IMR-90 (cell line): Measurements from ENCODE around the gene MYO7B. TPM values are rescaled to one million over a fixed set of nuclear protein-coding genes. Genes with fewer than 3 reads are reported as not detected.

Source experiments
- ATAC-seq: fragments of 200-7000 bp; cut with Tn5 transposase; 2 replicates; pipeline ENCODE4 v1.9.1; 2020; ENCODE audit warnings: low read depth, mild to moderate bottlenecking, moderate library complexity
- BruUV-seq: library from RNA; stranded (reverse); fragments of 400-500 nt; replicated peaks from 2 replicates; lab custom pipeline; 2021; lab: Mats Ljungman, UMichigan
- CTCF ChIA-PET: fragments of 300-600 bp; formaldehyde crosslinking; extraction: SDS; loops from one replicate; lab custom pipeline; 2021; ENCODE audit warnings: antibody characterized with exemption; lab: Yijun Ruan, JAX
- POLR2A ChIA-PET: fragments of 300-600 bp; sonication (Branson Sonifier 250); formaldehyde crosslinking; loops from one replicate; lab custom pipeline; 2022; ENCODE audit warnings: antibody characterized with exemption; ENCODE audit not compliant: unreplicated experiment; lab: Charles Lee
- DNase-seq: peaks from one replicate; pipeline ENCODE4 v3.0.0; 2013
- H2AFZ ChIP-seq: replicated peaks from 2 replicates; pipeline ENCODE3; 2013; ENCODE audit warnings: low read length, mild to moderate bottlenecking; ENCODE audit not compliant: poor library complexity
- H2AK5ac ChIP-seq: 2 replicates; pipeline ENCODE4 v1.6.1; 2013; ENCODE audit warnings: low read depth, low read length, inconsistent platforms
- H2AK9ac ChIP-seq: replicated peaks from 2 replicates; pipeline ENCODE3; 2013; ENCODE audit warnings: mild to moderate bottlenecking, low read depth, low read length, moderate library complexity; ENCODE audit not compliant: poor library complexity
- H2BK120ac ChIP-seq: 2 replicates; pipeline ENCODE4 v1.6.1; 2013; ENCODE audit warnings: low read depth, low read length, inconsistent platforms
- H2BK15ac ChIP-seq: 3 replicates; pipeline ENCODE4 v1.6.1; 2013; ENCODE audit warnings: low read depth, low read length, inconsistent platforms
- H2BK20ac ChIP-seq: 2 replicates; pipeline ENCODE4 v1.6.1; 2013; ENCODE audit warnings: low read depth, mild to moderate bottlenecking, inconsistent platforms, low read length, moderate library complexity
- H2BK5ac ChIP-seq: 2 replicates; pipeline ENCODE4 v1.6.1; 2013; ENCODE audit warnings: mild to moderate bottlenecking, low read depth, low read length, inconsistent platforms; ENCODE audit not compliant: poor library complexity, severe bottlenecking
- H3K14ac ChIP-seq: replicated peaks from 2 replicates; pipeline ENCODE4 v1.6.1; 2013; ENCODE audit warnings: low read depth, low read length, inconsistent platforms
- H3K18ac ChIP-seq: 2 replicates; pipeline ENCODE4 v1.6.1; 2013; ENCODE audit warnings: low read depth, low read length, control low read depth
- H3K23ac ChIP-seq: 2 replicates; pipeline ENCODE4 v1.6.1; 2013; ENCODE audit warnings: low read depth, low read length, inconsistent platforms
- H3K27ac ChIP-seq: 2 replicates; pipeline ENCODE4 v1.5.1; 2013; ENCODE audit warnings: mild to moderate bottlenecking, control low read depth, low read length; ENCODE audit not compliant: insufficient read depth
- H3K27me3 ChIP-seq: 2 replicates; pipeline ENCODE4 v1.6.1; 2013; ENCODE audit warnings: low read length; ENCODE audit not compliant: control insufficient read depth, insufficient read depth
- H3K36me3 ChIP-seq: 2 replicates; pipeline ENCODE4 v1.6.1; 2013; ENCODE audit warnings: low read length, mixed read lengths; ENCODE audit not compliant: control insufficient read depth, insufficient read depth
- H3K4ac ChIP-seq: 2 replicates; pipeline ENCODE4 v1.6.1; 2013; ENCODE audit warnings: low read depth, low read length, inconsistent platforms
- H3K4me1 ChIP-seq: 2 replicates; pipeline ENCODE4 v1.6.1; 2013; ENCODE audit warnings: low read length, mixed read lengths; ENCODE audit not compliant: control insufficient read depth, insufficient read depth
- H3K4me2 ChIP-seq: 2 replicates; pipeline ENCODE4 v1.6.1; 2013; ENCODE audit warnings: low read depth, mild to moderate bottlenecking, control low read depth, low read length, moderate library complexity
- H3K4me3 ChIP-seq: 2 replicates; pipeline ENCODE4 v1.5.1; 2013; ENCODE audit warnings: low read depth, mild to moderate bottlenecking, control low read depth, low read length, moderate library complexity; ENCODE audit not compliant: insufficient read depth
- H3K56ac ChIP-seq: 2 replicates; pipeline ENCODE4 v1.6.1; 2013; ENCODE audit warnings: low read length, inconsistent platforms; ENCODE audit not compliant: insufficient read depth; ENCODE audit errors: extremely low read depth
- H3K79me1 ChIP-seq, 2 experiments: 2 replicates each; pipeline ENCODE4 v1.6.1; 2013; ENCODE audit warnings: low read length in 2 of 2, inconsistent platforms in 1 of 2, low read depth in 1 of 2
- H3K9ac ChIP-seq: 2 replicates; pipeline ENCODE4 v1.6.1; 2013; ENCODE audit warnings: low read depth, low read length, control low read depth
- H3K9me1 ChIP-seq: 2 replicates; pipeline ENCODE4 v1.6.1; 2013; ENCODE audit warnings: low read length, inconsistent platforms; ENCODE audit not compliant: insufficient read depth
- H3K9me3 ChIP-seq: 2 replicates; pipeline ENCODE4 v1.6.1; 2013; ENCODE audit warnings: low read length; ENCODE audit not compliant: control insufficient read depth, insufficient read depth
- H4K20me1 ChIP-seq: 2 replicates; pipeline ENCODE4 v1.6.1; 2013; ENCODE audit warnings: low read length, inconsistent platforms; ENCODE audit not compliant: insufficient read depth
- H4K5ac ChIP-seq: 2 replicates; pipeline ENCODE4 v1.6.1; 2013; ENCODE audit warnings: mild to moderate bottlenecking, low read depth, low read length, control low read depth
- H4K8ac ChIP-seq, 2 experiments: 2 replicates each; pipeline ENCODE4 v1.6.1; 2013; ENCODE audit warnings: low read depth in 2 of 2, low read length in 2 of 2, control low read depth in 1 of 2, inconsistent platforms in 1 of 2
- H4K91ac ChIP-seq: 2 replicates; pipeline ENCODE4 v1.6.1; 2013; ENCODE audit warnings: low read depth, low read length, inconsistent platforms; ENCODE audit not compliant: insufficient read depth
- BHLHE40 ChIP-seq: fragments of 150-350 bp; IDR thresholded peaks from 2 replicates; pipeline ENCODE4 v1.6.1; 2016; ENCODE audit warnings: mild to moderate bottlenecking, low read depth, low read length
- CEBPB ChIP-seq: IDR thresholded peaks from 2 replicates; pipeline ENCODE4 v1.6.1; 2012; ENCODE audit warnings: low read depth, low read length, improper control_type of control experiment
- CHD1 ChIP-seq: IDR thresholded peaks from 2 replicates; pipeline ENCODE4 v1.6.1; 2012; ENCODE audit warnings: low read depth, low read length, improper control_type of control experiment
- FOS ChIP-seq: fragments of 150-350 bp; IDR thresholded peaks from 2 replicates; pipeline ENCODE4 v1.6.1; 2016; ENCODE audit warnings: low read depth, low read length
- MAFK ChIP-seq: IDR thresholded peaks from 2 replicates; pipeline ENCODE4 v1.6.1; 2012; ENCODE audit warnings: low read depth, low read length, improper control_type of control experiment
- MAZ ChIP-seq: IDR thresholded peaks from 2 replicates; pipeline ENCODE4 v1.6.1; 2012; ENCODE audit warnings: low read depth, mild to moderate bottlenecking, low read length, improper control_type of control experiment, moderate library complexity, borderline replicate concordance
- MXI1 ChIP-seq: IDR thresholded peaks from 2 replicates; pipeline ENCODE4 v1.6.1; 2012; ENCODE audit warnings: low read depth, mild to moderate bottlenecking, low read length, moderate library complexity, borderline replicate concordance
- NFE2L2 ChIP-seq: fragments of 150-350 bp; IDR thresholded peaks from 2 replicates; pipeline ENCODE4 v1.6.1; 2016; ENCODE audit warnings: low read depth, mild to moderate bottlenecking, low read length
- POLR2A ChIP-seq: IDR thresholded peaks from 2 replicates; pipeline ENCODE4 v1.6.1; 2012; ENCODE audit warnings: mild to moderate bottlenecking, low read depth, low read length
- RAD21 ChIP-seq: IDR thresholded peaks from 2 replicates; pipeline ENCODE4 v1.6.1; 2012; ENCODE audit warnings: low read length, improper control_type of control experiment
- RCOR1 ChIP-seq: IDR thresholded peaks from 2 replicates; pipeline ENCODE4 v1.6.1; 2012; ENCODE audit warnings: mild to moderate bottlenecking, low read length, improper control_type of control experiment; ENCODE audit not compliant: insufficient replicate concordance
- RFX5 ChIP-seq: IDR thresholded peaks from 2 replicates; pipeline ENCODE4 v1.8.0; 2012; ENCODE audit warnings: low read depth, mild to moderate bottlenecking, low read length, moderate library complexity
- SMC3 ChIP-seq: fragments of 150-350 bp; IDR thresholded peaks from 2 replicates; pipeline ENCODE4 v1.6.1; 2016; ENCODE audit warnings: low read depth, mild to moderate bottlenecking, antibody characterized with exemption, low read length, moderate library complexity
- WGBS, 2 experiments: methylation state at CpG; one replicate each; pipeline versions ENCODE4 v1.1.5 to v1.1.7; 2013; ENCODE audit warnings: missing lambda C conversion rate in 2 of 2; ENCODE audit not compliant: insufficient read length in 1 of 2; ENCODE audit errors: extremely low coverage in 2 of 2; 5-methylcytosine and 5-hydroxymethylcytosine counted together
- dilution Hi-C: fragments of 300-500 bp; cut with HindIII; formaldehyde crosslinking; loops from one replicate; pipeline ENCODE4 v1.14.3; 2018; ENCODE audit warnings: low sequenced_read_pairs; ENCODE audit not compliant: unreplicated experiment
- in situ Hi-C: fragments of 300-500 bp; cut with MboI; formaldehyde crosslinking; loops from 3 replicates; pipeline ENCODE4 v1.14.3; 2019; ENCODE audit warnings: low sequenced_read_pairs, inconsistent platforms, mixed read lengths
- intact Hi-C: fragments of 100-400 bp; cut with micrococcal nuclease; formaldehyde crosslinking; loops from 2 replicates; pipeline ENCODE4 v1.10.0; 2022
- polyA plus RNA-seq, 3 experiments: library from polyadenylated mRNA; depleted of rRNA; stranded (reverse); fragments of >200 nt; gene quantifications; 2 replicates each; pipeline ENCODE4 v1.2.3, GENCODE V29; 2012; ENCODE audit warnings: low replicate concordance in 1 of 3
- total RNA-seq: library from RNA; depleted of rRNA; stranded (reverse); fragments of >200 nt; gene quantifications from 2 replicates; pipeline ENCODE4 v1.2.3, GENCODE V29; 2012
- TF ChIP-seq, protein P1 (sequence below): conservative IDR thresholded peaks from 2 replicates; pipeline ENCODE4 v1.5.1; 2012; ENCODE audit warnings: mild to moderate bottlenecking, low read depth, low read length, improper control_type of control experiment
- TF ChIP-seq, protein P2 (sequence below): fragments of 150-350 bp; IDR thresholded peaks from 2 replicates; pipeline ENCODE4 v1.6.1; 2017; ENCODE audit warnings: mild to moderate bottlenecking, antibody characterized with exemption, low read length, low read depth
- TF ChIP-seq, protein P3 (sequence below): fragments of 150-350 bp; IDR thresholded peaks from 2 replicates; pipeline ENCODE4 v1.6.1; 2016; ENCODE audit warnings: low read depth, mild to moderate bottlenecking, low read length, moderate library complexity, borderline replicate concordance

Gene MYO7B
- total and polyA plus RNA-seq, 2 of the 4 experiments (the other 2 are of a cell fraction), result 0.18 to 0.46 TPM

DNA sequence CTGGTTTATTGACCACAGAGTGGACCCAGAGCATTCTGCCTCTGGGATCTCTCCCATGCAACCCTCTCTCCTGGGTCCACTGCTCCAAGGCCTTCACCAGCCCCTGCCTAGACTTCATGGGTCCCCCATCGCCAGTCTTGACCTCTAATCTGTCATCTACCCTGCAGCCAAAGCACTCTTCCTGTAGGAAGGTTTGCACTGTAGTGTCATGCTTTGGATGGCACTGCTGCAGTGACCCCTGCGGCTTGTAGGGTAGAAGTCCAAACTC lies 41.7 kb downstream of the MYO7B start:
- H3K14ac ChIP-seq, result no peak overlapping the region
- DNase-seq, result no peak
- H4K91ac ChIP-seq, result no peak overlapping the region
- ChIA-PET POLR2A (no interaction called here), CTCF (no interaction called here)
- WGBS, 2 experiments, result no CpG with 5 or more reads among the region's 2 CpGs
- H3K4ac ChIP-seq, result no peak overlapping the region
- H3K9ac ChIP-seq, result no peak overlapping the region
- H4K20me1 ChIP-seq, result no peaks in the 10 kb centered on the region
- no peak overlapping the region for H3K18ac ChIP-seq
- H2BK5ac ChIP-seq, result no peak overlapping the region
- BruUV-seq, result no TSS peak
- no peak overlapping the region for H2BK120ac ChIP-seq
- peaks cover 11% of the 10 kb centered on the region; the same call in 1 of the 2 replicates for H3K27me3 ChIP-seq
- no peaks in the 10 kb centered on the region for H3K79me1 ChIP-seq
- H3K4me3 ChIP-seq, result no peak overlapping the region
- no peak overlapping the region for H3K27ac ChIP-seq
- H3K56ac ChIP-seq, result no peak overlapping the region
- no peak for TF ChIP-seq MXI1
- TF ChIP-seq, protein P1, sequence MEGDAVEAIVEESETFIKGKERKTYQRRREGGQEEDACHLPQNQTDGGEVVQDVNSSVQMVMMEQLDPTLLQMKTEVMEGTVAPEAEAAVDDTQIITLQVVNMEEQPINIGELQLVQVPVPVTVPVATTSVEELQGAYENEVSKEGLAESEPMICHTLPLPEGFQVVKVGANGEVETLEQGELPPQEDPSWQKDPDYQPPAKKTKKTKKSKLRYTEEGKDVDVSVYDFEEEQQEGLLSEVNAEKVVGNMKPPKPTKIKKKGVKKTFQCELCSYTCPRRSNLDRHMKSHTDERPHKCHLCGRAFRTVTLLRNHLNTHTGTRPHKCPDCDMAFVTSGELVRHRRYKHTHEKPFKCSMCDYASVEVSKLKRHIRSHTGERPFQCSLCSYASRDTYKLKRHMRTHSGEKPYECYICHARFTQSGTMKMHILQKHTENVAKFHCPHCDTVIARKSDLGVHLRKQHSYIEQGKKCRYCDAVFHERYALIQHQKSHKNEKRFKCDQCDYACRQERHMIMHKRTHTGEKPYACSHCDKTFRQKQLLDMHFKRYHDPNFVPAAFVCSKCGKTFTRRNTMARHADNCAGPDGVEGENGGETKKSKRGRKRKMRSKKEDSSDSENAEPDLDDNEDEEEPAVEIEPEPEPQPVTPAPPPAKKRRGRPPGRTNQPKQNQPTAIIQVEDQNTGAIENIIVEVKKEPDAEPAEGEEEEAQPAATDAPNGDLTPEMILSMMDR, result no peak
- no peak for TF ChIP-seq FOS
- no peak for TF ChIP-seq RFX5
- TF ChIP-seq RCOR1, result no peak
- TF ChIP-seq CHD1, result no peak
- TF ChIP-seq, protein P2, sequence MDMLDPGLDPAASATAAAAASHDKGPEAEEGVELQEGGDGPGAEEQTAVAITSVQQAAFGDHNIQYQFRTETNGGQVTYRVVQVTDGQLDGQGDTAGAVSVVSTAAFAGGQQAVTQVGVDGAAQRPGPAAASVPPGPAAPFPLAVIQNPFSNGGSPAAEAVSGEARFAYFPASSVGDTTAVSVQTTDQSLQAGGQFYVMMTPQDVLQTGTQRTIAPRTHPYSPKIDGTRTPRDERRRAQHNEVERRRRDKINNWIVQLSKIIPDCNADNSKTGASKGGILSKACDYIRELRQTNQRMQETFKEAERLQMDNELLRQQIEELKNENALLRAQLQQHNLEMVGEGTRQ, result no peak
- TF ChIP-seq NFE2L2, result no peak
- TF ChIP-seq, protein P3, sequence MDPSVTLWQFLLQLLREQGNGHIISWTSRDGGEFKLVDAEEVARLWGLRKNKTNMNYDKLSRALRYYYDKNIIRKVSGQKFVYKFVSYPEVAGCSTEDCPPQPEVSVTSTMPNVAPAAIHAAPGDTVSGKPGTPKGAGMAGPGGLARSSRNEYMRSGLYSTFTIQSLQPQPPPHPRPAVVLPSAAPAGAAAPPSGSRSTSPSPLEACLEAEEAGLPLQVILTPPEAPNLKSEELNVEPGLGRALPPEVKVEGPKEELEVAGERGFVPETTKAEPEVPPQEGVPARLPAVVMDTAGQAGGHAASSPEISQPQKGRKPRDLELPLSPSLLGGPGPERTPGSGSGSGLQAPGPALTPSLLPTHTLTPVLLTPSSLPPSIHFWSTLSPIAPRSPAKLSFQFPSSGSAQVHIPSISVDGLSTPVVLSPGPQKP, result no peak
- TF ChIP-seq RAD21, result no peak
- TF ChIP-seq POLR2A, result no peak
- no peak for TF ChIP-seq BHLHE40
- no peak for TF ChIP-seq CEBPB
- TF ChIP-seq MAZ, result no peak
- no peak for TF ChIP-seq SMC3
- TF ChIP-seq MAFK, result no peak
- dilution Hi-C loops, result no loop called here
- no peak overlapping the region for H4K8ac ChIP-seq
- H3K4me1 ChIP-seq, result peaks cover 7% of the 10 kb centered on the region
- no peak overlapping the region for H2BK20ac ChIP-seq
- no peaks in the 10 kb centered on the region for H3K36me3 ChIP-seq
- intact Hi-C loops, result no loop called here
- no peak overlapping the region; the same call in 1 of the 2 replicates for H2AK5ac ChIP-seq
- ATAC-seq, result no peak
- no peak overlapping the region for H4K5ac ChIP-seq
- H3K9me1 ChIP-seq, result peaks cover 3% of the 10 kb centered on the region; the same call in 1 of the 2 replicates
- no peak overlapping the region for H3K4me2 ChIP-seq
- H2BK15ac ChIP-seq, result no peak overlapping the region
- in situ Hi-C loops, result no loop called here
- H3K23ac ChIP-seq, result no peak overlapping the region
- no peaks in the 10 kb centered on the region for H3K9me3 ChIP-seq
- H2AFZ ChIP-seq, result peak overlapping the region; percentile 41
- H2AK9ac ChIP-seq, result peak overlapping the region; percentile 53
